NCI-H1694 treated with DMSO at 0.1 percent for 48 hours (cell line): ENCODE data around the gene RXRA.

Experiments used
- DNase-seq: peaks from one replicate; lab custom pipeline; 2025; lab: John Stamatoyannopoulos, UW

Gene RXRA

GRCh38 chr9:134435550-134436378, 109.5 kb downstream of the RXRA start:
- no peak for DNase-seq

GRCh38 chr9:134436379-134436762, 110.1 kb downstream of the RXRA start:
- DNase-seq, result no peak

GRCh38 chr9:134436911-134437310, 110.7 kb downstream of the RXRA start:
- peak; percentile 21 for DNase-seq

- no peak for DNase-seq
Observed at GRCh38 chr9:134437403-134438194, 111.3 kb downstream of the RXRA start.

GRCh38 chr9:134438195-134438788, 112.0 kb downstream of the RXRA start:
- no peak for DNase-seq

- DNase-seq, result no peak
Observed at GRCh38 chr9:134439368-134439784, 113.1 kb downstream of the RXRA start.

- DNase-seq, result peak; percentile 13
Observed at GRCh38 chr9:134440636-134441226, 114.5 kb downstream of the RXRA start.

- no peak for DNase-seq
Observed at GRCh38 chr9:134441227-134442084, 115.2 kb downstream of the RXRA start.

- DNase-seq, result no peak
Observed at GRCh38 chr9:134442085-134442474, 115.8 kb downstream of the RXRA start.

- no peak for DNase-seq
Observed at GRCh38 chr9:134442486-134443173, 116.4 kb downstream of the RXRA start.

GRCh38 chr9:134443174-134444037, 117.2 kb downstream of the RXRA start:
- DNase-seq, result peak; percentile 62

- no peak for DNase-seq
Observed at GRCh38 chr9:134444038-134444315, 117.7 kb downstream of the RXRA start.

- no peak for DNase-seq
Observed at GRCh38 chr9:134445000-134445399, 118.7 kb downstream of the RXRA start.

GRCh38 chr9:134449180-134449916, 123.1 kb downstream of the RXRA start:
- peak; percentile 94 for DNase-seq

GRCh38 chr9:134451700-134452458, 125.6 kb downstream of the RXRA start:
- no peak for DNase-seq

GRCh38 chr9:134452728-134453127, 126.5 kb downstream of the RXRA start:
- no peak for DNase-seq

- no peak for DNase-seq
Observed at GRCh38 chr9:134453776-134454475, 127.7 kb downstream of the RXRA start.

- DNase-seq, result no peak
Observed at GRCh38 chr9:134454476-134454857, 128.2 kb downstream of the RXRA start.
